HG03097 (cell line): ENCODE measurements around the gene HOTAIR.

Experiments
- ATAC-seq: cut with Tn5 transposase; IDR thresholded peaks from one replicate; pipeline ENCODE4 v1.9.1; 2021; ENCODE audit not compliant: unreplicated experiment, low FRiP score

The HOTAIR gene

GRCh38 chr12:53931844-53932581, 42.7 kb downstream of the HOTAIR start:
- ATAC-seq: no peak

GRCh38 chr12:53930591-53931255, 44.0 kb downstream of the HOTAIR start:
- ATAC-seq: no peak

DNA sequence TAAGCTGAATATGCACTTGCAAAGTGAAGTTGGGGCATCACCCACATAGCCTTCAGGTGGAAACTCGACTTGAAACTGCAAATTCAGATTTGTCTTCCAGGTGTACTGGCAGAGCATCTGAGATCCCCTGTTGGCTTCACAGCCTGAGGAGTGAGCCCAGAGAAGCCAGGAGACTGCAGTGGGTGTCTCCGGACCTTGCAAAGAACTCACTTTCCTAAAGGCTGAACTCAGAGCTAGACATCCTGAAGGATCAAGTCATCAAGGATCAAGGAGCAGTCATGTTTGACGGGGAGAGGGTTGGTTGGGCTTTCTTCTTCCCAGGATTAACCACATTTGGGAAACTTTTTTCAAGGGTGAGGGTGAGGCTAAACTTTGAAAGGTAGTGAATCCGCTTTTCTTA, 45.2 kb downstream of the HOTAIR start:
- no peak for ATAC-seq

GRCh38 chr12:53928054-53928835, 46.5 kb downstream of the HOTAIR start:
- no peak for ATAC-seq

DNA sequence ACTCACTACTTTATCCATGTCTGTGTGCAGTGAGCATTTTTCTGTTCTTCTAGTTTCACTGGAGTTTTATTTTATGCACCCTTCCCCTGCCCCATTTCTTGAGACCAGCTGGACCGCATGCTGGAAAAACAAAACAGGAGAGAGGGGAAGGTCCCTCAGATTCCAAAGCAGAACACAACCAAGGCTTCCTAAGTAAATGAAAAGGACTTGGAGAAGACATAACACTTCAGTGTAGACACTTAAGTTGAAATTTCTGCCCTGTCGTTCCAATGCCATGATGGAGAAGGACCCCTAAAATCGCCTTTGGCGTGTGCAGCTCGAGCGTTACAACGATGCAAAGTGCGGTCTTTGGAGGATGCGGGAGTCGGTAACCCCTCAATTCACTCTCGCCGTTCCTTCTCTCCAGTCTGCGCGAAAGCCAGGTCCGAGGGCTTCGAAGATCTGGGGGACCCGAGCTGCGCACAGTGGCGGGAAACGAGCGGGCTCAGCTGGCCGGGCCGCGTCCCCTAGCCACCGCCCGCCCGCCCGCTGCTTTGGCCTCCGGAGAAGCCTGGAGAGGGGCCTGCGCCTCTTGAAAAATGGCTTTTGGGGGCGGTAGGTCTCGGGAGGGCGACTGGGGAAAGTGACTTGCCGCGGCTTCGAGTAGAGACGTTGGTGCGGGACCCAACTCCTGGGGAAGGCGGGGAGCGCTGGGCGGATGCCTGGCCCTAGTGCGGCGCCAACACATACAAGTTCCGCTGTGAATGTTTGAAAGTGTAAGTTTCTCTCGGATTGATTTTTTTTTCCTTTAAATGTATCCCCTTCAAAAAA, 47.3 kb downstream of the HOTAIR start:
- no peak for ATAC-seq

GRCh38 chr12:53924521-53925405, 50.0 kb downstream of the HOTAIR start:
- no peak for ATAC-seq

DNA sequence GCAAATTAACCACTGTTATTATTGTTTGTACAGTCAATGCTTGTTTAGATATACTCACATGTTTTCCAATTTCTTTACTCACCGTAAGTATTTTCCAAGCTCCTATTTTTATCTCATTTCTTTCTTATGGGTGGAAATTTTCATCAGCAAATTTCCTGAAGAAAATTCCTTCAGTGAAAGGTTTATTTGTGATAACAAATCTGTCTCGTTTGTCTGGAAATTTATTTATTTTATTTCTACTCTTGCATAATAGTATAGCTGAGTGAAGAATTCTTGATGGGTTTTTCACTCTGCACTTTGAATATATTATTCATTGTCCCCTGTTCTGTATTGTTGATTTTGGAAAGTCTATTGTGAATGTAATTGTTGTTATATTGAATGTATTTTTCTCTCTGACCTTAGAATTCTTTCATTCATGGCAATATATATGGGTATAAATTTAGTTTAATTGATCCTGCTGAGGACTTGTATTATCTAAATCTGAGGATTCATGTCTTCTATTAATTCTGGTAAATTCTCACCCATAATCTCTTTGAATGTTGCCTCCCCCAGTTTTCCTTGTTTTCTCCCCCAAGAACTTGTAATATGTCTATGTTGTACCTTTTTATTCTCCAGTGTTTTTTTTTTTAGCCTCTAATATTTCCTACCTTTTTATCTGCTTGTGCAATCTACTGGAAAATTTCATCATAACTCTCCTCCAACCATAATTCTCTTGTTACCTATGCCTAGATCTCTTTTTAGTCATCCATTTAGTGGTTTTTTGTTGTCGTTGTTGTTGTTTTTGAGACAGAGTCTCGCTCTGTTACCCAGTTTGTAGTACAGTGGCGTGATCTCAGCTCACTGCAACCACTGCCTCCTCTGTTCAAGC, 57.7 kb downstream of the HOTAIR start:
- no peak for ATAC-seq
